ENCODE data around the gene STK26.
A peak's percentile ranks its signal among the peaks of the same experiment; 100 is the strongest.
"Not testable (repeated sequence)": the region's sequence is repeated elsewhere in the genome, so short reads cannot be mapped to it uniquely, and the experiment has no call there.

STK26 gene

GRCh38 chrX:132037479-132037993 lies 14.4 kb downstream of the STK26 start:
- Histone ChIP-seq H3K4me1 (ENCODE audit: control insufficient read depth, insufficient read depth, low read length) (peaks cover 62% of the 10 kb centered on the region), H3K36me3 (ENCODE audit: control insufficient read depth, insufficient read depth, low read length) (no peaks in the 10 kb centered on the region), H3K27ac (ENCODE audit: low read depth, low read length) (no peak overlapping the region), H3K9ac (ENCODE audit: low read depth, low read length) (no peak overlapping the region), H3K9me3 (ENCODE audit: control insufficient read depth, insufficient read depth, low read length) (no peaks in the 10 kb centered on the region), H3K27me3 (ENCODE audit: control insufficient read depth, insufficient read depth, low read length) (no peaks in the 10 kb centered on the region), H3K4me3 (ENCODE audit: low read depth, low read length) (no peak overlapping the region)

DNA sequence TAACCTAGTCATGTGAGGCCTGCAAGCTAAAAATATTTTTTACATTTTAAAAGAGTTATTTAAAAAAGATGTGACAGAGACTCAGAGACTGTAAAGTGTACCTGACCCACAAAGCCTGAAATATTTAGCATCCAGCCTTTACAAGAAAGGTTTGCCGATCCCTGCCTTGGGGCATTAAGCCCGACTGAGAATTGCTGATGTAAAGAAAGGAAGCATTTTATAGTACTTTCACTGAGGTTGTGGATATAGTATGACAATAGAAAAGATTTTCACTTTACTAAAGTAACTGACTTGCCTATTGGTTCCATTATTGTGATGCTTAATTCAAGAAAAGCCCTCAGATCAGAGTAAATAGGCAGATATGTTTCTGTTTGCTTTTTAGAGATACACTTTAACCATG lies 17.0 kb downstream of the STK26 start:
- no peaks in the 10 kb centered on the region for H3K9me3 ChIP-seq (ENCODE audit: control insufficient read depth, insufficient read depth, low read length)
- no peak overlapping the region for H3K4me3 ChIP-seq (ENCODE audit: low read depth, low read length)
- H3K9ac ChIP-seq (ENCODE audit: low read depth, low read length): no peak overlapping the region
- H3K27ac ChIP-seq (ENCODE audit: low read depth, low read length): no peak overlapping the region
- H3K27me3 ChIP-seq (ENCODE audit: control insufficient read depth, insufficient read depth, low read length): no peaks in the 10 kb centered on the region
- H3K36me3 ChIP-seq (ENCODE audit: control insufficient read depth, insufficient read depth, low read length): no peaks in the 10 kb centered on the region
- peaks cover 80% of the 10 kb centered on the region for H3K4me1 ChIP-seq (ENCODE audit: control insufficient read depth, insufficient read depth, low read length)

DNA sequence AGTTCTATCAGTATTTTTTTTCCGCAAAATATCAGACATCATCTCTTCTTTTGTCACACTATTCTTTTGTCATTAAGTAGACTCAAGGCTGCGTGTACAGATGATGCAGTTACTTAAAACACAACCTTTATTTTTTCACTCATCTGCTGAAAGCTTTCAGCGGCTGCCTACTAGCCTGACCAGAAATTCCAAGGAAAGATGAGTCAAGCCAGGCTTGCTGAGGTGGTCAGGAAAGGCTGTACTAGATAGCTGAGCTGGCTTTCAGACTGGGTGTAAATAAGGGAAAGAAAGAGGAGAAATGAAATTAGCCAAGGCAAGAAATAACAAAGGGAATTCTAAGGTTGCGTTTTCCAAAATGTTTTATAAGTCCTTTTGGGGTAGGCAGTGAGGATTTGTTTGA lies 17.9 kb downstream of the STK26 start:
- H3K4me1 ChIP-seq (ENCODE audit: control insufficient read depth, insufficient read depth, low read length): peaks cover 90% of the 10 kb centered on the region
- no peaks in the 10 kb centered on the region for H3K36me3 ChIP-seq (ENCODE audit: control insufficient read depth, insufficient read depth, low read length)
- no peak overlapping the region for H3K9ac ChIP-seq (ENCODE audit: low read depth, low read length)
- H3K4me3 ChIP-seq (ENCODE audit: low read depth, low read length): no peak overlapping the region
- no peaks in the 10 kb centered on the region for H3K9me3 ChIP-seq (ENCODE audit: control insufficient read depth, insufficient read depth, low read length)
- H3K27me3 ChIP-seq (ENCODE audit: control insufficient read depth, insufficient read depth, low read length): no peaks in the 10 kb centered on the region
- peak overlapping the region; percentile 29 for H3K27ac ChIP-seq (ENCODE audit: low read depth, low read length)

DNA sequence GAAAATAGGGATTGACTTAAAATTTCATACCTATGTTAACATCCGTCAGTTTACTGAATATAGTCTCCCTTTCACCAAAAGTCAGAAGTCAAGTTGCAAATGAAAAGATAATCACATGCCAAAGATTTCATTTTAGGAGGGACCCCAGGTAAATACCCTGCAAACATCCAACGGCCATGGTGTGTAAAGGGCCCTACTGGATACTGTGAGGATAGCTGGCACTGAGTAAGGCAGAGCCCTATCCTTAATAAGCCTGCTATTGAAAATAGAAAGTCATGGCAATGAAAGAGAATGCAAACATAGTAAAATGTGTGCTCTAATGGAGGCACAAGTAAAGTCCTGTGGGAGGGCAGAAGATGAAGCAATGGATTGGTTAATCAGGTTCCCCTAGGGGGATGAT lies 20.9 kb downstream of the STK26 start:
- Histone ChIP-seq H3K27ac (ENCODE audit: low read depth, low read length) (peak overlapping the region; percentile 4), H3K36me3 (ENCODE audit: control insufficient read depth, insufficient read depth, low read length) (no peaks in the 10 kb centered on the region), H3K4me3 (ENCODE audit: low read depth, low read length) (no peak overlapping the region), H3K4me1 (ENCODE audit: control insufficient read depth, insufficient read depth, low read length) (peaks cover 70% of the 10 kb centered on the region), H3K27me3 (ENCODE audit: control insufficient read depth, insufficient read depth, low read length) (no peaks in the 10 kb centered on the region), H3K9me3 (ENCODE audit: control insufficient read depth, insufficient read depth, low read length) (no peaks in the 10 kb centered on the region), H3K9ac (ENCODE audit: low read depth, low read length) (no peak overlapping the region)

GRCh38 chrX:132044953-132045352 lies 21.9 kb downstream of the STK26 start:
- Histone ChIP-seq H3K36me3 (ENCODE audit: control insufficient read depth, insufficient read depth, low read length) (no peaks in the 10 kb centered on the region), H3K9me3 (ENCODE audit: control insufficient read depth, insufficient read depth, low read length) (no peaks in the 10 kb centered on the region), H3K9ac (ENCODE audit: low read depth, low read length) (no peak overlapping the region), H3K27ac (ENCODE audit: low read depth, low read length) (peak overlapping the region; percentile 26), H3K4me3 (ENCODE audit: low read depth, low read length) (no peak overlapping the region), H3K4me1 (ENCODE audit: control insufficient read depth, insufficient read depth, low read length) (peaks cover 61% of the 10 kb centered on the region), H3K27me3 (ENCODE audit: control insufficient read depth, insufficient read depth, low read length) (no peaks in the 10 kb centered on the region)

DNA sequence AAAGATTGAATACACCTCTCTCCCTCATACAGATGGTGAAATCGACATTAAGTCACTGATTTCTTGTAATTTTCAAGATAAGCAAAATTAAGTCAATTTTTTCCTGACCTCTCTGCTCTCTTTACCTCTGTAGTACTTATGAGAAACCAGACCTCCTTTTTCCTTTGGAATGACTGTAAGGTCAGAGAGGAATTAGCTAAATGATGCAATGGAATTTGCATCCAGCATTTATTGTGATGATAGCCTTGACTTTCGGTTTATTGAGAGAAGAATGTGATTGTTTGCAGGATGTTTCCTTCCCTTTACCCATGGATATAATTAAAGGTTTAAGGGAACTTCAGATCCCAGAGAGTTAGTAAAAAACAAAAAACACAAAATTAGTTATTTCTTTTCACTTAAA lies 22.4 kb downstream of the STK26 start:
- Histone ChIP-seq H3K36me3 (ENCODE audit: control insufficient read depth, insufficient read depth, low read length) (no peaks in the 10 kb centered on the region), H3K27me3 (ENCODE audit: control insufficient read depth, insufficient read depth, low read length) (no peaks in the 10 kb centered on the region), H3K4me3 (ENCODE audit: low read depth, low read length) (no peak overlapping the region), H3K27ac (ENCODE audit: low read depth, low read length) (peak overlapping the region; percentile 26), H3K9me3 (ENCODE audit: control insufficient read depth, insufficient read depth, low read length) (no peaks in the 10 kb centered on the region), H3K4me1 (ENCODE audit: control insufficient read depth, insufficient read depth, low read length) (peaks cover 56% of the 10 kb centered on the region), H3K9ac (ENCODE audit: low read depth, low read length) (no peak overlapping the region)

DNA sequence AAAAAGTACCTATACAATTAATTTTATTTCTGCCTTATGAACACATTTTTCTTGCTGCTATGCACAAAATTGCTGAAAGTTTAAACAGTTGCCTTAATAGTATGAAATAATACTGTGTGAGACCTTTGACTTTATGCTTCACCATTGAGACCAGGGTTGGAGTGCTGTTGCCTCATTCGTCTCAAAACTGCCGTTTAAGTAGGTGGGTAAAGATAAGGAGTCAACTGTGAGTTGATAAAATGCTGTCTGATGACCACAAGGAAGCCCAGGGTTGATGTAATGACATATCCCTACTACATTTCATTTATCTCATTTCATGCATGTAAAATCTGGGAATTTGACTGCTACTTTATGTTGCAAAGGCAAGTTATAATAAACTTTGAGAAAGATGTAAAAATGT lies 23.4 kb downstream of the STK26 start:
- Histone ChIP-seq H3K9me3 (ENCODE audit: control insufficient read depth, insufficient read depth, low read length) (no peaks in the 10 kb centered on the region), H3K27me3 (ENCODE audit: control insufficient read depth, insufficient read depth, low read length) (no peaks in the 10 kb centered on the region), H3K9ac (ENCODE audit: low read depth, low read length) (no peak overlapping the region), H3K4me3 (ENCODE audit: low read depth, low read length) (no peak overlapping the region), H3K36me3 (ENCODE audit: control insufficient read depth, insufficient read depth, low read length) (no peaks in the 10 kb centered on the region), H3K4me1 (ENCODE audit: control insufficient read depth, insufficient read depth, low read length) (peaks cover 45% of the 10 kb centered on the region), H3K27ac (ENCODE audit: low read depth, low read length) (no peak overlapping the region)

DNA sequence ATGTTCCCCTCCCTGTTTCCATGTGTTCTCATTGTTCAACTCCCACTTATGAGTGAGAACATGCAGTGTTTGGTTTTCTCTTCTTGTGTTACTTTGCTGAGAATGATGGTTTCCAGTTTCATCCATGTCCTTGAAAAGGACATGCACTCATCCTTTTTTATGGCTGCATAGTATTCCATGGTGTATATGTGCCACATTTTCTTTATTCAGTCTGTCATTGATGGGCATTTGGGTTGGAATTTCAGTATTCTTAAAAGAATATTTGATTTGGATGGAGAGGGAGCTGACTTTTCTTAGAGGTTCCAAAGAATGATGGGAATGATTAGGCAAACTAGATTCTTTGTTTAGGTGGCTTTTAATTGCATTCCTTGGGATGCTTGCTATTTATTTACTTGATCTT lies 28.7 kb downstream of the STK26 start:
- not testable (repeated sequence) for H3K27ac ChIP-seq (ENCODE audit: low read depth, low read length); H3K9me3 ChIP-seq (ENCODE audit: control insufficient read depth, insufficient read depth, low read length); H3K9ac ChIP-seq (ENCODE audit: low read depth, low read length); H3K27me3 ChIP-seq (ENCODE audit: control insufficient read depth, insufficient read depth, low read length); H3K4me1 ChIP-seq (ENCODE audit: control insufficient read depth, insufficient read depth, low read length); H3K4me3 ChIP-seq (ENCODE audit: low read depth, low read length)
- H3K36me3 ChIP-seq (ENCODE audit: control insufficient read depth, insufficient read depth, low read length): peaks cover 26% of the 10 kb centered on the region

- Histone ChIP-seq H3K4me1 (ENCODE audit: control insufficient read depth, insufficient read depth, low read length) (no peaks in the 10 kb centered on the region), H3K4me3 (ENCODE audit: low read depth, low read length) (no peak overlapping the region), H3K9ac (ENCODE audit: low read depth, low read length) (no peak overlapping the region), H3K9me3 (ENCODE audit: control insufficient read depth, insufficient read depth, low read length) (no peaks in the 10 kb centered on the region), H3K36me3 (ENCODE audit: control insufficient read depth, insufficient read depth, low read length) (peaks cover 54% of the 10 kb centered on the region), H3K27ac (ENCODE audit: low read depth, low read length) (no peak overlapping the region), H3K27me3 (ENCODE audit: control insufficient read depth, insufficient read depth, low read length) (no peaks in the 10 kb centered on the region)
Observed at GRCh38 chrX:132058050-132058449, 34.9 kb downstream of the STK26 start.

- H3K4me1 ChIP-seq (ENCODE audit: control insufficient read depth, insufficient read depth, low read length): no peaks in the 10 kb centered on the region
- H3K4me3 ChIP-seq (ENCODE audit: low read depth, low read length): no peak overlapping the region
- H3K9me3 ChIP-seq (ENCODE audit: control insufficient read depth, insufficient read depth, low read length): no peaks in the 10 kb centered on the region
- H3K36me3 ChIP-seq (ENCODE audit: control insufficient read depth, insufficient read depth, low read length): peaks cover 62% of the 10 kb centered on the region
- no peak overlapping the region for H3K27ac ChIP-seq (ENCODE audit: low read depth, low read length)
- H3K9ac ChIP-seq (ENCODE audit: low read depth, low read length): no peak overlapping the region
- no peaks in the 10 kb centered on the region for H3K27me3 ChIP-seq (ENCODE audit: control insufficient read depth, insufficient read depth, low read length)
Observed at GRCh38 chrX:132058975-132059374, 35.9 kb downstream of the STK26 start.

DNA sequence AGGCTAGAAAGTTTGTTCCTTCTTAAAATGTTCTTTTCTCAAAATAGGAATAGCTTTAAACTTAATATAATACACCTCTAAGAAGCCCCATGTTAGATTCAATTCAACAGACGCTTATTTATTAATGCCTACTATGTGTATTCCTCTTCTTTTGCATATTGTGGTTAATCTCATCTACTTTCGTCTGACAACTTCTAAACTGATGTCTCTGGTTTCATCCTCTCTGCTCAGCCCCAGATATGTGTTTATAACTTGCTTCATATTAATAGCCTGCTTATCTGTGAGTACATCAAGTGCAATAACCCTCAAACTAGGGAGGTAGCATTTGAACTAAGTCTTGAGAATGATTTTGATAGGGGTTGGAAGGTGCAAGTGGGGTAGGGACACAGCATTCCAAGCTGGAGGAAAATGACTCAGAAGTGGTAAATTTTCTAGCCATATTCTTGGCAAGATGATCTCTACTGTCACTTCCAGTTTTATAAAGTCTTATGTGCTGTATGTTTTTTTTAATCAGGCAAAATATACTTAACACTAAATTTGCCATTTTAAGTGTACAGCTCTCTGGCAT lies 37.0 kb downstream of the STK26 start:
- H3K9ac ChIP-seq (ENCODE audit: low read depth, low read length): no peak overlapping the region
- no peaks in the 10 kb centered on the region for H3K4me1 ChIP-seq (ENCODE audit: control insufficient read depth, insufficient read depth, low read length)
- H3K9me3 ChIP-seq (ENCODE audit: control insufficient read depth, insufficient read depth, low read length): no peaks in the 10 kb centered on the region
- H3K27me3 ChIP-seq (ENCODE audit: control insufficient read depth, insufficient read depth, low read length): no peaks in the 10 kb centered on the region
- no peak overlapping the region for H3K4me3 ChIP-seq (ENCODE audit: low read depth, low read length)
- peaks cover 63% of the 10 kb centered on the region for H3K36me3 ChIP-seq (ENCODE audit: control insufficient read depth, insufficient read depth, low read length)
- H3K27ac ChIP-seq (ENCODE audit: low read depth, low read length): no peak overlapping the region

Measured in HUES48 (cell line).